ENCODE data around the gene HMCN2. TPM values are rescaled to one million over a fixed set of nuclear protein-coding genes. Genes with fewer than 3 reads are reported as not detected.

Gene HMCN2
- total RNA-seq, 1 experiment from 2014 or later: 5.6 TPM

DNA sequence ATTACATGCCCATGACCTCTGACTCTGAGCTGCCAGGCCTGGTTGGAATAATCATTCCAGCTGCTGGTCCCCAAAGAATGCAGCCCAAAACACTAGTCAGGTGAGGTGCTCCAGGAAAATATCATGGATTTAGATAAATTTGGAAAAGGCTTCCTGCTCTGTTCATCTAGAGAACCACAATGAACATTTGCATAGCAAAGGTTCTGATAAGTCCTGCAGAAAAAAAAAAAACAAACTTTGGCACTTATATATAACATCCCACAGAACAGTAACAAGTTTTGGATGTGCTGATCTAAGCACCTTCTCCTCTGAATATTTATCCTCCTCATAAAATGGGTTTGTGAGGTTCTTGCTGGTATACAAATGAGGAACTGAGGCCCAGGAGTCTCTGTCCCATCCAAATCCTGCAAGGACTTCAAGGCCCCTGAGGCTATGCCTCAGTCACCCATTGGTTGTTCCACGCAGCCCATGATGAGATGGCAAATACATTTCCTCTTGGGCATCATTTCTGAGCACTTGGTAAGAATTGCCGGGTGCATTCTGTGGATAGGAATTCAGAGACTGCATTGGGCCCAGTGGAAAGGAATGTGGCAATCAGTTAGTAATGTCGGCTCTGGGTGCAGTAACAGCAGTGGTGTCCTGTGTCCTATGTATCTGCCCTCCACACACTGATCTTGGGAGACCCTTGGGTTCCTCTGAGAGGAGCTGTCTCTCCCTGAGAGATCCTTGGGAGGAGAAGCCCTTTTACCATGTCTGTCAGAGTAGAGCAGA lies 105.8 kb downstream of the HMCN2 start:
- no peak for ATAC-seq
- Mint-ChIP-seq H3K4me1 (peaks cover 11% of the 10 kb centered on the region), H3K36me3 (no peaks in the 10 kb centered on the region), H3K9me3 (no peaks in the 10 kb centered on the region), H3K4me3 (no peak overlapping the region), H3K27ac (no peak overlapping the region), H3K27me3 (ENCODE audit: low read depth) (no peaks in the 10 kb centered on the region)
- ChIA-PET POLR2A (no interaction called here), CTCF (interaction anchor here (1.1 kb wide), 1 partner anchor 135 kb away, joined by 3 read pairs; no protein-coding TSS in a partner anchor)
- no peak for DNase-seq (ENCODE audit: low spot score)
- TF ChIP-seq, protein P1, sequence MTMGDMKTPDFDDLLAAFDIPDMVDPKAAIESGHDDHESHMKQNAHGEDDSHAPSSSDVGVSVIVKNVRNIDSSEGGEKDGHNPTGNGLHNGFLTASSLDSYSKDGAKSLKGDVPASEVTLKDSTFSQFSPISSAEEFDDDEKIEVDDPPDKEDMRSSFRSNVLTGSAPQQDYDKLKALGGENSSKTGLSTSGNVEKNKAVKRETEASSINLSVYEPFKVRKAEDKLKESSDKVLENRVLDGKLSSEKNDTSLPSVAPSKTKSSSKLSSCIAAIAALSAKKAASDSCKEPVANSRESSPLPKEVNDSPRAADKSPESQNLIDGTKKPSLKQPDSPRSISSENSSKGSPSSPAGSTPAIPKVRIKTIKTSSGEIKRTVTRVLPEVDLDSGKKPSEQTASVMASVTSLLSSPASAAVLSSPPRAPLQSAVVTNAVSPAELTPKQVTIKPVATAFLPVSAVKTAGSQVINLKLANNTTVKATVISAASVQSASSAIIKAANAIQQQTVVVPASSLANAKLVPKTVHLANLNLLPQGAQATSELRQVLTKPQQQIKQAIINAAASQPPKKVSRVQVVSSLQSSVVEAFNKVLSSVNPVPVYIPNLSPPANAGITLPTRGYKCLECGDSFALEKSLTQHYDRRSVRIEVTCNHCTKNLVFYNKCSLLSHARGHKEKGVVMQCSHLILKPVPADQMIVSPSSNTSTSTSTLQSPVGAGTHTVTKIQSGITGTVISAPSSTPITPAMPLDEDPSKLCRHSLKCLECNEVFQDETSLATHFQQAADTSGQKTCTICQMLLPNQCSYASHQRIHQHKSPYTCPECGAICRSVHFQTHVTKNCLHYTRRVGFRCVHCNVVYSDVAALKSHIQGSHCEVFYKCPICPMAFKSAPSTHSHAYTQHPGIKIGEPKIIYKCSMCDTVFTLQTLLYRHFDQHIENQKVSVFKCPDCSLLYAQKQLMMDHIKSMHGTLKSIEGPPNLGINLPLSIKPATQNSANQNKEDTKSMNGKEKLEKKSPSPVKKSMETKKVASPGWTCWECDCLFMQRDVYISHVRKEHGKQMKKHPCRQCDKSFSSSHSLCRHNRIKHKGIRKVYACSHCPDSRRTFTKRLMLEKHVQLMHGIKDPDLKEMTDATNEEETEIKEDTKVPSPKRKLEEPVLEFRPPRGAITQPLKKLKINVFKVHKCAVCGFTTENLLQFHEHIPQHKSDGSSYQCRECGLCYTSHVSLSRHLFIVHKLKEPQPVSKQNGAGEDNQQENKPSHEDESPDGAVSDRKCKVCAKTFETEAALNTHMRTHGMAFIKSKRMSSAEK (CRISPR knock-in tag; IDR thresholded peaks at IDR 0.05; ENCODE audit: borderline replicate concordance): no peak
- TF ChIP-seq USF1 (CRISPR knock-in tag; IDR thresholded peaks at IDR 0.05) (no peak), ATF2 (CRISPR knock-in tag; IDR thresholded peaks at IDR 0.05; ENCODE audit: borderline replicate concordance, low read depth) (no peak), ZNF121 (CRISPR knock-in tag; IDR thresholded peaks at IDR 0.05) (no peak), NR3C1 (CRISPR knock-in tag; conservative IDR thresholded peaks at IDR 0.05; ENCODE audit: low read depth) (no peak), CDX4 (CRISPR knock-in tag; IDR thresholded peaks at IDR 0.05; ENCODE audit: borderline replicate concordance) (no peak), RELA (CRISPR knock-in tag; IDR thresholded peaks at IDR 0.05; ENCODE audit: borderline replicate concordance) (no peak), ZNF281 (CRISPR knock-in tag; IDR thresholded peaks at IDR 0.05) (no peak), ZNF423 (CRISPR knock-in tag; IDR thresholded peaks at IDR 0.05) (no peak), TP53 (CRISPR knock-in tag; IDR thresholded peaks at IDR 0.05) (no peak), GRHL2 (CRISPR knock-in tag; IDR thresholded peaks at IDR 0.05; ENCODE audit: insufficient replicate concordance, severe bottlenecking) (no peak), EMX1 (CRISPR knock-in tag; IDR thresholded peaks at IDR 0.05) (no peak), MXD4 (CRISPR knock-in tag; IDR thresholded peaks at IDR 0.05; ENCODE audit: borderline replicate concordance) (no peak), CREB1 (CRISPR knock-in tag; IDR thresholded peaks at IDR 0.05) (no peak), SOX15 (CRISPR knock-in tag; IDR thresholded peaks at IDR 0.05) (no peak)
- TF ChIP-seq, protein P2, sequence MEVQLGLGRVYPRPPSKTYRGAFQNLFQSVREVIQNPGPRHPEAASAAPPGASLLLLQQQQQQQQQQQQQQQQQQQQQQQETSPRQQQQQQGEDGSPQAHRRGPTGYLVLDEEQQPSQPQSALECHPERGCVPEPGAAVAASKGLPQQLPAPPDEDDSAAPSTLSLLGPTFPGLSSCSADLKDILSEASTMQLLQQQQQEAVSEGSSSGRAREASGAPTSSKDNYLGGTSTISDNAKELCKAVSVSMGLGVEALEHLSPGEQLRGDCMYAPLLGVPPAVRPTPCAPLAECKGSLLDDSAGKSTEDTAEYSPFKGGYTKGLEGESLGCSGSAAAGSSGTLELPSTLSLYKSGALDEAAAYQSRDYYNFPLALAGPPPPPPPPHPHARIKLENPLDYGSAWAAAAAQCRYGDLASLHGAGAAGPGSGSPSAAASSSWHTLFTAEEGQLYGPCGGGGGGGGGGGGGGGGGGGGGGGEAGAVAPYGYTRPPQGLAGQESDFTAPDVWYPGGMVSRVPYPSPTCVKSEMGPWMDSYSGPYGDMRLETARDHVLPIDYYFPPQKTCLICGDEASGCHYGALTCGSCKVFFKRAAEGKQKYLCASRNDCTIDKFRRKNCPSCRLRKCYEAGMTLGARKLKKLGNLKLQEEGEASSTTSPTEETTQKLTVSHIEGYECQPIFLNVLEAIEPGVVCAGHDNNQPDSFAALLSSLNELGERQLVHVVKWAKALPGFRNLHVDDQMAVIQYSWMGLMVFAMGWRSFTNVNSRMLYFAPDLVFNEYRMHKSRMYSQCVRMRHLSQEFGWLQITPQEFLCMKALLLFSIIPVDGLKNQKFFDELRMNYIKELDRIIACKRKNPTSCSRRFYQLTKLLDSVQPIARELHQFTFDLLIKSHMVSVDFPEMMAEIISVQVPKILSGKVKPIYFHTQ (CRISPR knock-in tag; IDR thresholded peaks at IDR 0.05): no peak
- TF ChIP-seq, protein P3, sequence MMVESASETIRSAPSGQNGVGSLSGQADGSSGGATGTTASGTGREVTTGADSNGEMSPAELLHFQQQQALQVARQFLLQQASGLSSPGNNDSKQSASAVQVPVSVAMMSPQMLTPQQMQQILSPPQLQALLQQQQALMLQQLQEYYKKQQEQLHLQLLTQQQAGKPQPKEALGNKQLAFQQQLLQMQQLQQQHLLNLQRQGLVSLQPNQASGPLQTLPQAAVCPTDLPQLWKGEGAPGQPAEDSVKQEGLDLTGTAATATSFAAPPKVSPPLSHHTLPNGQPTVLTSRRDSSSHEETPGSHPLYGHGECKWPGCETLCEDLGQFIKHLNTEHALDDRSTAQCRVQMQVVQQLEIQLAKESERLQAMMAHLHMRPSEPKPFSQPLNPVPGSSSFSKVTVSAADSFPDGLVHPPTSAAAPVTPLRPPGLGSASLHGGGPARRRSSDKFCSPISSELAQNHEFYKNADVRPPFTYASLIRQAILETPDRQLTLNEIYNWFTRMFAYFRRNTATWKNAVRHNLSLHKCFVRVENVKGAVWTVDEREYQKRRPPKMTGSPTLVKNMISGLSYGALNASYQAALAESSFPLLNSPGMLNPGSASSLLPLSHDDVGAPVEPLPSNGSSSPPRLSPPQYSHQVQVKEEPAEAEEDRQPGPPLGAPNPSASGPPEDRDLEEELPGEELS (CRISPR knock-in tag; IDR thresholded peaks at IDR 0.05): no peak

Data from WTC11 (cell line).